Fibroblast of the conjunctiva (primary cell): ENCODE data around the gene CNGB1.
A peak's percentile ranks its signal among the peaks of the same experiment; 100 is the strongest.
"Not testable (repeated sequence)": the region's sequence is repeated elsewhere in the genome, so short reads cannot be mapped to it uniquely, and the experiment has no call there.

Source experiments
- DNase-seq: peaks from one replicate; pipeline ENCODE4 v3.0.0-alpha.2; 2010; ENCODE audit warnings: low read depth

Gene CNGB1

DNA sequence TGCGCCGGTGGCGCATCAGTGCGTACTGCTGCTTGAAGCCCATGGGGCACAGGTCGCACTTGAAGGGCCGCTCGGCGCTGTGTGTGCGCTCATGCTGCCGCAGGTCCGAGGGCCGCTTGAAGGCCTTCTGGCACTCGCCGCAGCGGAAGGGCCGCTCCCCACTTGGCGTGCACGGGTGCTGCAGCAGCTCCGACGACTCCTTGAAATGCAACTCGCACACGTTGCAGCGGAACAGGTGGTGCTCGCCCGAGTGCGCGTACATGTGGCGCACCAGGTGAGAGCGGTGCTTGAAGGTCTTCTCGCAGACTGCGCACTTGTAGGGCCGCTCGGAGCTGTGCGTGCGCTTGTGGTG lies 26.2 kb upstream of the CNGB1 start:
- no peak for DNase-seq

DNA sequence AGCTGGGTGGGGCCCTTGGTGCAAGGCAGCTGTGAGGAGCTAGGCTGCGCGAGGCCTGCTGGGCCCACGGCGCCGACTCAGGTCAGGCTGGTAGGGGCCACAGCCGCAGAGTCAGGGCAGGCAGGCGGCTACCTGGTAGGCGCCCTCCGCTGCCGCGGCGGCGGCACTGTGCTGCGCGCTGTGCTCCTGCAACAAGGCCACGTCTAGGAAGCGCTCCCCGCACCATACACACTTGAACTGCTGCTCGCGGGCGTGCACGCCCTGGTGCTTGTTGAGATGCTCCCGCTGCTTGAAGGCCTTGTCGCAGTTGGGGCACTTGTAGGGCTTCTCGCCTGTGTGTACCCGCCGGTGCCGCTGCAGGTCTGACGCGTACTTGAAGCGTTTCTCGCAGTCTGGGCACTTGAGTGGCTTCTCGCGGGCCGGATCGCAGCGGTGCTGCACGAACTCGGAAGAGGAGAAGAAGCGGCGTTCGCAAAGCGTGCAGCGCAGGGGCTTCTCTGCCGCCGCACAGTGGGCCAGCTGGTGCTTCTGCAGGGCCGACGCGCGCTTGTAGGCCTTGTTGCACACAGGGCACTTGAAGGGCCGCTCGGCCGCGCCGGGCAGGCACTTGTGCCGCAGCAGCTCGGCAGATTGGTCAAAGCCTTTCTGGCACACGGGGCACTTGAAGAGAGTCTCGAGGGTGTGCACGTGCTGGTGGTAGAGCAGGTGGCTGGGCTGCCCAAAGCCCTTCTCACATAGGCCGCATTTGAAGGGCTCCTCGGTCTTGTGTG lies 25.7 kb upstream of the CNGB1 start:
- DNase-seq, result no peak

GRCh38 chr16:57995721-57996405 lies 24.9 kb upstream of the CNGB1 start:
- DNase-seq, result no peak

- no peak for DNase-seq
These were observed 23.9 kb upstream of the CNGB1 start for GRCh38 chr16:57994778-57995177.

DNA sequence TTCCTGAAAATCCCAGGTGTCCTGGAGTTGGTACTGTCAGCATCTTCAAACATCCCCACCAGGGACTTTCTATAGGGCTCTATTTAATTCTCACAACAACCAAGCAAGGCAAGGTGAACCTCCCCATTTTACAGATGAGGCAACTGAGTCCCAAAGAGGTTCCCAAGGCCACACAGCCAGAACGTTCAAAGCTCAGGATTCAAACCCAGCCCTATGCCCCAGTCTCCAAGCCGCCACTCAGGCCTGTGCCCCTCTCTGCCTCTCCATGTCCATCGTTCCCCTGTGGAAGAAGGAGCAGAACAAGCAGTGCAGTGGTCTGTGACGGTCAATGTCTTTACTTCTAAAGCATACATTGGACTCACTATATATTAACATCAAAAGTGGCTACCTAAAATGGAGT lies 23.4 kb upstream of the CNGB1 start:
- no peak for DNase-seq

DNA sequence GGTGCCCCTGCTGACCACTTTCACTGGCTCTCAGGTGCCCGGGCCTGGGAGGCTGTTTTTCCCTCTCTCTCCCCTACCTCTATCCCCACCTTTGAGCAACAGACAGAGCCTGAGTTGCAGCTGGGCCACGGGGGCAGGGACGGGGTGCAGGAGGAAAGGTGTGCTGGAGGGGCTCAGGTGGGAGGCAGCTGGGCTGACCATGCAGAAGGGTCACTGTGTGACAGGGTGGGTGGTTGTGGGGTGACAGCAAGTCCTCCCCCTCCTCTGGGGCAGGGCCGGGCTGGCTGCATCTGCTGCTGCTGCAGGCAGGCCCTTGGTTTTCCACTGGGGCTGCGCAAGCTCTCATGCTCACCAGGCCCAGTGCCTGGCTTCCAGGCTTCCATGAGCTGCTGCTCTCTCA lies 23.0 kb upstream of the CNGB1 start:
- no peak for DNase-seq

GRCh38 chr16:57993438-57993837 lies 22.5 kb upstream of the CNGB1 start:
- no peak for DNase-seq

DNA sequence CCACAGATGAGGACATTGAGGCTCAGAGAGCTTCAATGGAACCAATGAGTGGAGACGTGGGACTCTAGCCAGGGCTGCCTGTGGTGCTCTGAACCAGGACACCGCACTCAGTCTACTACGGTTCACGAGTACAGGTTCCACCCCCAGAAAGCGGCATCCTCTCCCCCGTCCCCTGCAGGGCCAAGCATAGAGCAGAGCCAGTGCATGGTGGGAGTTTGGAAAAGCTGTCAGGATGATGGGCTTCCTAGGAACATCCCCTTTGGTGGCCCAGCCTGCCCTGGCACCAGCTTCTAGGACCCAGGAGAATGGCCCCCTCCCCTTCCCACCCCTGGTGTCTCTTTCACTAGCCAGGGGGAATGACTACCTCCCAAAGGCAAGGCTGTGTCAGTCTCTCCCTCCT lies 21.2 kb upstream of the CNGB1 start:
- no peak for DNase-seq

GRCh38 chr16:57991551-57992059 lies 20.7 kb upstream of the CNGB1 start:
- DNase-seq, result no peak

DNA sequence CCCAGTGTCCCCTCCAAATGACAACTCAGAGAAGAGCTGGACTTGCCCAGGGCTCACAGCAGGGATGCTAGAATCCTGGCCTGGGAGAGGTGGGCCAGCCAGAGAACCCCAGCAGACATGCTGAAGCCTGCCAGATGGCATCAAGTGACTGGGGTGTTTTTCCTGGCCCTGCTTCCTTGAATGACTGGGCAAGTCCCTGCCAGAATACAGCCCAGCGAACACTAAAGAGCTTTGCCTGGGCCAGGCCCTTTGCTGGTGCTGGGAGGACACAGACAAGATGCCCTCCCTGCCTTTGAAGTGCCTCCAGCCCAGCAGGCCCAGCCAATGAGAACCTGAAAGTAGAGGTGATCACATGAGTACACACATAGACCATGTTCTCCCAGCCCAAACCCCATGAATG lies 18.0 kb upstream of the CNGB1 start:
- DNase-seq, result no peak

DNA sequence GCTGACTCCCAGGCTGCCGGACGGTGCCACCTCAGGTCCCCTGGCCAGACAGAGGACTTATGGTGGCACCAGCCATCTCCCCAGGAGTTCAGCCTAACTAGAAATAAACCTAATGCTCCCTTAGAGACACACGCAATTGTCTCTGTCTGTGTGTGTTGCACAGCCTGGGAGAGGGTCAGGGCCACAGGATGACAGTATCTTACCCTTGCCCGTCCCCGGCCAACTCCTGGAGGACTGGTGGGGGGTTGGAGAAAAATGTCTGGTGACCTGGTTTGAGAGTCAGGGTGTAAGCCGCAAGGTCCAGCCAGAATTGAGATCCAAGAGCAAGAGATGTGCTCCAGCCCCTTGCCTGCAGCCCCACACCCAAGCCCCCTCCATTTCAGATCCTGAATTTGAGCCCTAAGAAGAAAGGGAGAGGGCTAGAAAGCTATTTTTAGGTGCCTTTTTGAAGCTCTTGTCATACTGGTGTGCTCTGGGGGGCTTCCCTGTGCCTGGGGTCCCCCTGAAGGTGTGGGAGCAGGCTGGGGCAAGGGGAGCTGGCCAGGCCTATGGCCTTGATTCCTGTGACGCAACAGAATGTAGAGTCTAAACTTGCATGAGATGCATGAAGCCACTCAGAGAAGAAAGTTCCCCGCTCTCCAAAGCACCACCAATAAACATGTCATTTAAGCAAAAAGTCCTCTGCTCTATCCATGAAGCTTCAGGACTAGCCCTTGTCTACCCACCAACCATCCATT lies 16.7 kb upstream of the CNGB1 start:
- DNase-seq, result no peak

- DNase-seq, result no peak
These were observed 15.3 kb upstream of the CNGB1 start for GRCh38 chr16:57986196-57986595.

GRCh38 chr16:57985204-57986181 lies 14.6 kb upstream of the CNGB1 start:
- DNase-seq, result no peak

DNA sequence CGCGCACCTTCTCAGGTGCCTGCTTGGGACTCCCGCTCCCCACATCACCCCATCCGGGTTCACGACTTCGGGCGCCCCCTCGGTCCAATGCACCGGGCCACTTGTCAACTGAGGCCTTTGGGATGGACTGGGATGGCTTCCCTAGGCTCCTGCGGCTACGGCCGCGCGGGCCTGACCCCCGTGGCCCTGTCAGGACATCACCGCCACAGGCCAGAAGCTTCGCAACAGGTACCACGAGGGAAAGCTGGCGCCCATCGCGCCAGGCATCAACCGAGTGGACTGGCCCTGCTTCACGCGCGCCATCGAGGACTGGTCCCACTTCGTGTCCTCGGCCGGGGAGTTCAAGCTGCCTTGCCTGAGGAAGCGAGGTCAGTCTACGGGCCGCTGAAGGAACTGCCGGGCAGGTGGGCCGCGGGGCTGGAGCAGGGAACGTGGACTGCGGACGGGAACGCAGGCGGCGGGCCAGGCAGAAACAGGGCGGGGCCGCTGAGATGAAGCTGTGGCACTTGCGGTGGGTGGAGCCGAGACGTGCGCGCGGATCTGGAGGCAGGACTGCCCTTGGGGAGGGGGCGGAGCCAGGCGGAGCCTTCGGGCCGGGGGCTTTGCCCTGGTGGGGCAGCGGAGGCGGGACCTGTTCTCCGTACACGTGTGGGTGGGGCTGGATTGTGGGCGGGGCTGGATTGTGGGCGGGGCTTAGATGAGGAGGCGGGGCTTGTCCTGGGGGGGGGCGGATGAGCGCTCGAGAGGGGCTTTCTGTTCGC lies 13.7 kb upstream of the CNGB1 start:
- peak; percentile 59 for DNase-seq

DNA sequence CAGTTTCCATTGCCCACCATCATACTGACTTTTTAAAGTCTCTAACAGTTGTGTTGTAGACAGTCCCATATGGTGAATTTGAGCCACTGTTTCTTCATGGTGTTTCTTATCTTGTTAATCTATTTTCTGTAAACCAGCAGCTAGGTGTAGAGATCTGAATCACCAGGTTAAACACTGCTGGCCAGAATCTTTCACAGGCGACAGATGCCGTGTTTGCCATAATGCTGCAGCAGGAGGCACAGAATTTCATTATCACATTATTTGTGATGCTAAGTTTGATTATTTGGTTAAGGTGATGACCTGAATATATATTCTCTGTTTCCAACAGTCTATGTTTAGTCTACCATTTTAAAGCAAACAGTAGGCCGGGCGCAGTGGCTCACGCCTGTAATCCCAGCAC lies 11.5 kb upstream of the CNGB1 start:
- no peak for DNase-seq

- no peak for DNase-seq
These were observed 10.7 kb upstream of the CNGB1 start for GRCh38 chr16:57981636-57982035.

DNA sequence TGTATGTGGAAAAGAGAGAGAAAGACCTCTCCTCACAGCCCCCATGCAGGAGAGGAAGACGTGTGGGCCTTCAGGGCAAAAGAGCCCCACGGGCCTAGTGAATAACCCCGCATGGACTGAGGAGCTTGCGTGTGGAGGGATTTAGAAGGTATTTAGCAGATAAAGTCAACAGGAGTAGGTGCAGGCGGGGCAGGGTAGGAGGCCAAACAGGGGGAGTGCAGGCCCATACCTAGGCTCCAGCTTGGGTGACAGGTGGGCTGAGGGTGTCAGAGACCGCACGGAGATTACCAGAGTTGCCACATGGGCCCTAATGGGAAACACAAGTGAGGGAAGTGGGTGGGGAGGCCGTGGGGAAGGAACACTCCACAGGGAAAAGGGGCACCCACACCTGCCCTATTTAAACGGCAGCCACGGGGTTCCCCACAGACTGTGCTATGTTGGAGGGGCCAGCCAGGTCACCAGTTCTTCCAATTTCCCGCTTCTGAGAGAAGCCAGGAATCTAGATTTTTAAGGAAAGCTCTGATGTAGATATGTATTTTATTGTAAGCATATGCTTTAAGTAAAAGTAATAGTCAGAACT lies 8.2 kb upstream of the CNGB1 start:
- no peak for DNase-seq

GRCh38 chr16:57978070-57978465 lies 7.1 kb upstream of the CNGB1 start:
- not testable (repeated sequence) for DNase-seq

DNA sequence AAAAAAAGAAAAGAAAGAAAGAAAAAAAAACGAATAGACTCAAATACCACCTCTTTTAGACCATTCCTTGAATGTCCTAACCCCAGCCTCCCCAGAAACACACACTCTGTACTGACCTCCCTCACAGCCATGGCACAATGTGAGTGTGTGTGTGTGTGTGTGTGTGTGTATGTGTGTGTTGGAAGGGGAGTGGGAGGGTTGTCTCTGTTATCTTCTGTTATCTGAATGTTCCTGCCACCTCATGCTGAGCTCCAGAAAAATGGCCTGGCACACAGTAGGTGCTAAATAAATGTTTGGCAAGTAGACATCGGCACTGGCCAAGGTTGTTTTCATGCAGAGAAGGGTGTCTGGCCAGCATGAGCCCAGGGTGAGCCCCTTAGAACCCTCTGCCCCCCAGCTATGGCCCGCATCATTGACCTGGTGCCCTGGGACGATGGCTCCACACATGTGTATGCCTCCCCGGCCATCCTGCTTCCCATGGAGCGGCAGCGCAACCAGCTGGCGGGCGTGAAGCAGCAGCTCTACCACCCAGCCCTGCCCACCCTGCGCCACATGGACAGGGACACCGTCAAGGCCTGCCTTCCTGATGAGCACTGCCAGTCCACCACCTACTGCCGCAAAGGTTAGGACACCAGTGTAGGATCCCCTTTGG lies 6.6 kb upstream of the CNGB1 start:
- DNase-seq, result no peak

GRCh38 chr16:57976331-57976796 lies 5.4 kb upstream of the CNGB1 start:
- no peak for DNase-seq
